Fibroblast of mammary gland (primary cell): ENCODE measurements around the gene FCHSD2.

Experiments
- DNase-seq: peaks from one replicate; pipeline ENCODE4 v3.0.0-alpha.2; 2010; ENCODE audit warnings: low read depth
- H3K4me3 ChIP-seq: 2 replicates; pipeline ENCODE4 v1.5.1; 2011; ENCODE audit warnings: low read depth, mild to moderate bottlenecking, low read length, moderate library complexity; ENCODE audit not compliant: control insufficient read depth
- TF ChIP-seq, protein P1 (sequence below): conservative IDR thresholded peaks from 2 replicates; pipeline ENCODE4 v1.5.1; 2011; ENCODE audit warnings: low read depth, low read length, inconsistent platforms; ENCODE audit not compliant: control insufficient read depth, insufficient read depth

Gene FCHSD2

DNA sequence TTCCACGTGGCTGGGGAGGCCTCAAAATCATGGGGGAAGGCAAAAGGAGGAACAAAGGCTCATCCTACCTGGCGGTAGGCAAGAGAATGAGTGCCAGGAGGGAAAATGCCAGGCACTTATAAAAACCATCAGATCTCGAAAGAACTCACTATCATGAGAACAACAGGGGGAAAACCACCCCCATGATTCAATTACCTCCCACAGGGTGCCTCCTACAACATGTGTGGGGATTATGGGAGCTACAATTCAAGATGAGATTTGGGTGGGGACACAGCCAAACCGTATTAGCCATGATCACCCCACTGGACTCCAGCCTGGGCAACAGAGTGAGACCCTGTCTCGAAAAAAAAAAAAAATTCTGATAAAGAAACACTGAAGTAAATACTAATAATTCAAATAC, 87.1 kb downstream of the FCHSD2 start:
- TF ChIP-seq, protein P1, sequence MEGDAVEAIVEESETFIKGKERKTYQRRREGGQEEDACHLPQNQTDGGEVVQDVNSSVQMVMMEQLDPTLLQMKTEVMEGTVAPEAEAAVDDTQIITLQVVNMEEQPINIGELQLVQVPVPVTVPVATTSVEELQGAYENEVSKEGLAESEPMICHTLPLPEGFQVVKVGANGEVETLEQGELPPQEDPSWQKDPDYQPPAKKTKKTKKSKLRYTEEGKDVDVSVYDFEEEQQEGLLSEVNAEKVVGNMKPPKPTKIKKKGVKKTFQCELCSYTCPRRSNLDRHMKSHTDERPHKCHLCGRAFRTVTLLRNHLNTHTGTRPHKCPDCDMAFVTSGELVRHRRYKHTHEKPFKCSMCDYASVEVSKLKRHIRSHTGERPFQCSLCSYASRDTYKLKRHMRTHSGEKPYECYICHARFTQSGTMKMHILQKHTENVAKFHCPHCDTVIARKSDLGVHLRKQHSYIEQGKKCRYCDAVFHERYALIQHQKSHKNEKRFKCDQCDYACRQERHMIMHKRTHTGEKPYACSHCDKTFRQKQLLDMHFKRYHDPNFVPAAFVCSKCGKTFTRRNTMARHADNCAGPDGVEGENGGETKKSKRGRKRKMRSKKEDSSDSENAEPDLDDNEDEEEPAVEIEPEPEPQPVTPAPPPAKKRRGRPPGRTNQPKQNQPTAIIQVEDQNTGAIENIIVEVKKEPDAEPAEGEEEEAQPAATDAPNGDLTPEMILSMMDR = no peak

DNA sequence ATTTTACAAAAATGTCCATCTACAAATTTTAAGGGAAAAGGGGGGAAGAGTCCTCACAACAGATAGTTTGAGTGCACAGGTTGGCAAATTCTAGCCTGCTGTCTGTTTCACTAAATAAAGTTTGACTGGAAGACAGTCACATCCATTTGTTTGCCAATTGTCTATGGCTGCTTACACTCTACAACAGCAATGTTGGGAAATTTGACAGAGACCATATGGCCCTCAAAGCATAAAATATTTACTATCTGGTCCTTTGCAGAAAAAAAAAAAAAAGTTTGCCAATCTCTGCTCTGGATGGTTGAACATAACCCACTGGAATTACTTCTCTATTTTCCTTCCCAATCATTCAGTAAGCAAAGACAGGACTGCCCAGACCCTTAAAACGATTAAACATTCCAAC, 88.2 kb downstream of the FCHSD2 start:
- DNase-seq = no peak
- TF ChIP-seq, protein P1 = no peak
- no peak overlapping the region for H3K4me3 ChIP-seq

More for the DNA sequence above, 87.1 kb downstream of the FCHSD2 start:
- no peak for DNase-seq
- no peak overlapping the region for H3K4me3 ChIP-seq

DNA sequence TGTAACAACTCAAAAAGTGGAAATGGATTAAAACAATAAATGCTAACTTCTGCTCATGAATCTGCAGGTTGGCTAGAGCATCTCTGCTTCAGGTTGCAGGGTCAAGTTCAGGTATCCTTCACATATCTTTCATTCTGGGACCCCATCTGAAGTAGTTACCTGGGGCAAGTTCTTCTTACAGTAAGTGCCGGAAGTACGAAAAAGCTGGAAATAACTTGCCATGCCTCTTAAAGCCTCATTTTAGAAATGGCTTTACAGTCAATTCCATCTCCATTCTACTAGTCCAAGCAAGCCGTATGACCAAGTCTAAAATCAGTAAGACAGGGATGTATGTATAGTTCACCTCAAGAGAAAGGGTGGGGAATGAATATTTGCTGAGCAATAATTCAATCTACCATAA, 93.7 kb downstream of the FCHSD2 start:
- DNase-seq = no peak
- H3K4me3 ChIP-seq = no peak overlapping the region
- TF ChIP-seq, protein P1 = no peak

DNA sequence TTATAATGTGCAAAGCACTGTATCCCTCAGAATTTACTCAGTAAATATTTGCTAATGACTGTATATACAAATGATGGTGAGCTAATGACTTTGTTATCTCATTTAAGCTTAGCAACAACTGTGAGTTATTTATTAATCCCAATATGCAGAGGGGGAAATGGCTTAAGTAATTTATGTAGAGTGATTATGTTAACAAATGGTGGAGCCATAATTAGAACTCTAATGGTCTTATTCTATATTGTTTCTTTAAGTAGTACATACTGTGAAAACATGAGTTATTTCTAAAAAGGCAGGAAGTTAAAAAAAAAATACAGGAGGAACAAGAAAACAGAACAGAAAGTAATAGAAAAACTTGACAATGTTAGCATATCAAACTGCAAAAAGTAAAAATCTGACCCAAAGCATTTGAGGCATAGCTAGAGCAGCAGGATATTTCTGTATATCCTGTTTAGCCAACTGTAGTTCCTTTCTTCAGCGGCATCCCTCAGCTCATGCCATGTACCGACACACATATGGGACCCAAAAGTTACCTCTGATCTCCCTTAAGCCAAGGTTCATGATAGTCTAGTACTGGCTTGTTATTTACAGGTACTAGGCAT, 94.2 kb downstream of the FCHSD2 start:
- TF ChIP-seq, protein P1 = no peak
- DNase-seq = no peak
- no peak overlapping the region for H3K4me3 ChIP-seq

DNA sequence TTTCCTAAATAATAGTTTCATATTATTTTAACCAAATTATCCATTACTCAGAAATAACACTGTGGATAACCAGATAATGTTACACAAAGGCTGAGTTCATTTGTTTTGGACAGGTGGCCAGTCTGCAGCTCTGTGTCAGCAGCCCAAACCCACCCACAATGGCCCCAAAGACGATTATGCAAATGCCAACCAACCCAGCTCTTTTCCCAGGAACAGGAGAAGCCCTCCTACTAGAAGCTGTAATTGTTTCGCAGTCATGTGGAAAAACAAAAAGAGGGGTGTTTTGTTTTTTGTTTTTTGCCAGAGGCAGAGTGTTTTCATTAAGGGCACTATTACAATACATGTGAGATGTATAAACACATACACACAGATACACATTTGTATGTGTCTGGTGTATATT, 102.1 kb downstream of the FCHSD2 start:
- no peak for DNase-seq
- H3K4me3 ChIP-seq = no peak overlapping the region
- TF ChIP-seq, protein P1 = no peak

DNA sequence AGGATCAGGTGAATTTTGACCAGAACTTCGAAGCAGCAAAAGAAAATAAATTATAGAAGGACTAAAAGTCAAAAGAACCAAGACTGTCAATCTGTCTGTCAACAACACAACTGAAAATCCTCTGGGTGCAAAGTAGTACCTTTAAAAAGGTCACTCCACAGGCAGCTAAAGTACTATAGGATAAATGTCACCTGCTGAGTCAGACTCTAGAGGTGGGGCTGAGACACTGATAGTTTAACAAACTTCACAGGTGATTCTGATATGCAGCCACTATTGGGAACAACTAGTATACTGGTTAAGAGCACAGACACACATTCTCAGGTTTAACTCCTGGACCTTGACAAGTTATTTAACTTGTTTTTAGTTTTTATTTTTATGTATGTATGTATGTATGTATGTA, 107.3 kb downstream of the FCHSD2 start:
- no peak for DNase-seq
- H3K4me3 ChIP-seq = no peak overlapping the region
- TF ChIP-seq, protein P1 = no peak

DNA sequence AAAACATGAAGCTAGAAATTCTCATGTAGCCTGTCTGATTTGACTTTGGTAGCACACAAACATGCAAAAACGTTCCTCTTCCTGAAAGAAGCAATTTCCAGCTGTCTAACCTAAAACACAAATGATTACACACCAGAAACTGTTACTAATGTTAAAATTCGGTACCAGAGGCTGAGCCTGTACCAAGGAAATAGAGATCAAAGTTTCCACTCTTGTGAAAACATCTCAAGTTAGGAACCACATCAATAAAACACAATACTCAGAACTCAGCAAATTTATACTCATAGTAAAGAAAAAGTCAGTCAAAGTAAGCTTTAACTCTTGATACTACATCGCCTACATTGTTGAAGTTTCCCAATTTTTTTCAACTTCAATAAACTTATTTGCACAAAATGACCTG, 107.8 kb downstream of the FCHSD2 start:
- H3K4me3 ChIP-seq = no peak overlapping the region
- DNase-seq = no peak
- TF ChIP-seq, protein P1 = no peak
